Measurements from ENCODE around the gene MBP. TPM values are rescaled to one million over a fixed set of nuclear protein-coding genes. Genes with fewer than 3 reads are reported as not detected.

Gene MBP
- total and polyA plus RNA-seq, 2 donors from 2014 or later = 15.1 to 61.2 TPM

- H3K27me3 ChIP-seq (ENCODE audit: control insufficient read depth, insufficient read depth, low read length) = no peaks in the 10 kb centered on the region
- no peak for TF ChIP-seq CTCF (IDR thresholded peaks at IDR 0.05; ENCODE audit: borderline replicate concordance, extremely low read depth, insufficient read depth)
- FAIRE-seq (no peak), DNase-seq (no peak)
- H3K9ac ChIP-seq (ENCODE audit: low read length in 3 of 3) = no peak overlapping the region
- H3K4me1 ChIP-seq (ENCODE audit: control insufficient read depth in 2 of 3, insufficient read depth in 2 of 3, low read depth in 1 of 3, low read length in 3 of 3) = no peaks in the 10 kb centered on the region
- no peaks in the 10 kb centered on the region for H3K36me3 ChIP-seq (ENCODE audit: control insufficient read depth in 2 of 3, insufficient read depth in 3 of 3, low read length in 3 of 3)
- H3K4me3 ChIP-seq (ENCODE audit: low read length in 3 of 3) = no peak overlapping the region
- H3K9me3 ChIP-seq (ENCODE audit: control insufficient read depth in 2 of 3, insufficient read depth in 1 of 3, low read length in 3 of 3) = no peaks in the 10 kb centered on the region
- H3K27ac ChIP-seq (ENCODE audit: low read depth in 2 of 2, low read length in 2 of 2) = no peak overlapping the region
- intact Hi-C loops (cut with DNase I) = loop anchor here (10.0 kb wide), 1 partner anchor 57 kb away; no protein-coding TSS in a partner anchor
Measured at GRCh38 chr18:77148289-77148688, 15.7 kb upstream of the MBP start.

GRCh38 chr18:77147418-77147852 lies 14.9 kb upstream of the MBP start:
- H3K36me3 ChIP-seq (ENCODE audit: control insufficient read depth in 2 of 3, insufficient read depth in 3 of 3, low read length in 3 of 3) = no peaks in the 10 kb centered on the region
- no peaks in the 10 kb centered on the region for H3K9me3 ChIP-seq (ENCODE audit: control insufficient read depth in 2 of 3, insufficient read depth in 1 of 3, low read length in 3 of 3)
- DNase-seq = no peak
- H3K4me3 ChIP-seq (ENCODE audit: low read length in 3 of 3) = no peak overlapping the region
- H3K27me3 ChIP-seq (ENCODE audit: control insufficient read depth, insufficient read depth, low read length) = no peaks in the 10 kb centered on the region
- intact Hi-C loops (cut with DNase I) = loop anchor here (10.0 kb wide), 1 partner anchor 57 kb away; no protein-coding TSS in a partner anchor
- H3K27ac ChIP-seq (ENCODE audit: low read depth in 2 of 2, low read length in 2 of 2) = no peak overlapping the region
- no peaks in the 10 kb centered on the region for H3K4me1 ChIP-seq (ENCODE audit: control insufficient read depth in 2 of 3, insufficient read depth in 2 of 3, low read depth in 1 of 3, low read length in 3 of 3)
- no peak overlapping the region for H3K9ac ChIP-seq (ENCODE audit: low read length in 3 of 3)
- TF ChIP-seq CTCF (IDR thresholded peaks at IDR 0.05; ENCODE audit: borderline replicate concordance, extremely low read depth, insufficient read depth) = no peak
- no peak for FAIRE-seq

GRCh38 chr18:77146249-77147080 lies 13.9 kb upstream of the MBP start:
- Histone ChIP-seq H3K4me1 (ENCODE audit: control insufficient read depth in 2 of 3, insufficient read depth in 2 of 3, low read depth in 1 of 3, low read length in 3 of 3) (no peaks in the 10 kb centered on the region), H3K27me3 (ENCODE audit: control insufficient read depth, insufficient read depth, low read length) (no peaks in the 10 kb centered on the region), H3K27ac (ENCODE audit: low read depth in 2 of 2, low read length in 2 of 2) (no peak overlapping the region), H3K9me3 (ENCODE audit: control insufficient read depth in 2 of 3, insufficient read depth in 1 of 3, low read length in 3 of 3) (no peaks in the 10 kb centered on the region), H3K36me3 (ENCODE audit: control insufficient read depth in 2 of 3, insufficient read depth in 3 of 3, low read length in 3 of 3) (no peaks in the 10 kb centered on the region), H3K9ac (ENCODE audit: low read length in 3 of 3) (no peak overlapping the region), H3K4me3 (ENCODE audit: low read length in 3 of 3) (no peak overlapping the region)
- DNase-seq (no peak), FAIRE-seq (no peak)
- intact Hi-C loops (cut with DNase I) = loop anchor here (10.0 kb wide), 1 partner anchor 58 kb away; no protein-coding TSS in a partner anchor
- no peak for TF ChIP-seq CTCF (IDR thresholded peaks at IDR 0.05; ENCODE audit: borderline replicate concordance, extremely low read depth, insufficient read depth)
